Stomach (tissue), 4 donors: ENCODE measurements around the gene COMP.

Experiments
- CTCF ChIP-seq, 7 experiments: fragments of 450-650 bp in 4 of 7; fragments of 200-600 bp in 3 of 7; sonication (generic) in 3 of 7; IDR thresholded peaks; one replicate each; pipeline ENCODE4 v1.5.1; 2016 to 2019; ENCODE audit warnings: antibody characterized with exemption in 7 of 7, control low read depth in 2 of 7, mild to moderate bottlenecking in 1 of 7
- EP300 ChIP-seq: sonication (generic); formaldehyde crosslinking; IDR thresholded peaks from one replicate; pipeline ENCODE4 v1.6.1; 2017; ENCODE audit warnings: antibody characterized with exemption
- POLR2A ChIP-seq, 4 donors: fragments of 450-650 bp; IDR thresholded peaks; one replicate each; pipeline ENCODE4 v1.6.1; 2016; ENCODE audit warnings: antibody characterized with exemption in 4 of 4, control low read depth in 2 of 4, mild to moderate bottlenecking in 1 of 4, moderate library complexity in 1 of 4
- POLR2AphosphoS5 ChIP-seq, 3 donors: sonication (generic); formaldehyde crosslinking; IDR thresholded peaks; one replicate each; pipeline ENCODE4 v1.6.1; 2016; ENCODE audit warnings: antibody characterized with exemption in 3 of 3

- no peak for TF ChIP-seq CTCF (IDR thresholded peaks at IDR 0.05)
- no peak for TF ChIP-seq POLR2A (IDR thresholded peaks at IDR 0.05)
- no peak for TF ChIP-seq POLR2AphosphoS5 (IDR thresholded peaks at IDR 0.05)
- no peak for TF ChIP-seq EP300
Observed at GRCh38 chr19:18736415-18737336, 54.4 kb downstream of the COMP start.
